HG03196 (cell line): Measurements from ENCODE around the gene CREB3L4.
"Not testable (repeated sequence)": the region's sequence is repeated elsewhere in the genome, so short reads cannot be mapped to it uniquely, and the experiment has no call there.

Experiments
- ATAC-seq: cut with Tn5 transposase; IDR thresholded peaks from one replicate; pipeline ENCODE4 v1.9.1; 2021; ENCODE audit not compliant: unreplicated experiment

CREB3L4 gene

DNA sequence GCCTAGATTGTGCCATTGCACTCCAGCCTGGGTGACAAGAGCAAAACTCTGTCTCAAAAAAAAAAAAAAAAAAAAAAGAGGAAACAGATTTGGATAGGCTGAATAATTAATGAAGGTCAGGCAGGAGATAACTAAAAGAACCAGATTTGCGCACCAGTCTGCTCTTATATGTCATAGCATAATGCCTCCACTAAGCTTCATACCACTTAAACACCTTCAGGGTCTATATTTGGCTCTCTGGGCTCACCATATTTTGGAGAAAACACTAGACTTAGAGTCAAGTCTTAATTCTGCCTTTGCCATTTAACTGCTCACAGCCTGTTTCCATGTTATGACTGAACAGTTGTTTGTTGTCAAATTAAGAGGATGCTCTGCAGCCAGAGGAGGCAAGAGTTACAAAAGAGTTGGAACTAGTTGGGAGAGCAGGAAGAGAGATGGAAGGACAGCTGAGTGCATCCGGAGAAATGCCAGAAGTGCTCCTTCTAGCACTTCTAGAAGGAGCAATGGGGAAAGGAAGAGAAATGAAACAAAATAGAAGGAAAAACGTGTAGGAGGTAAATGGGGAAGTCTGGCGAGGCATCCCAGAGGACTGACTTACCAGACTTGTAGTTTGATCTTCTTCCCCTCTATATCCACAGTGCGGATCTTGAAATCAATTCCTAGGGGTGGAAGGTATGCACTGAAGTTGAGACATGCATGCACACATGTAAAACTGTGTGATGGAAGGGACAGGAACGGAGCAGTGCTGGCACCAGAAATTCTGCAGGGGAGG lies 16.6 kb downstream of the CREB3L4 start:
- ATAC-seq, result no peak

DNA sequence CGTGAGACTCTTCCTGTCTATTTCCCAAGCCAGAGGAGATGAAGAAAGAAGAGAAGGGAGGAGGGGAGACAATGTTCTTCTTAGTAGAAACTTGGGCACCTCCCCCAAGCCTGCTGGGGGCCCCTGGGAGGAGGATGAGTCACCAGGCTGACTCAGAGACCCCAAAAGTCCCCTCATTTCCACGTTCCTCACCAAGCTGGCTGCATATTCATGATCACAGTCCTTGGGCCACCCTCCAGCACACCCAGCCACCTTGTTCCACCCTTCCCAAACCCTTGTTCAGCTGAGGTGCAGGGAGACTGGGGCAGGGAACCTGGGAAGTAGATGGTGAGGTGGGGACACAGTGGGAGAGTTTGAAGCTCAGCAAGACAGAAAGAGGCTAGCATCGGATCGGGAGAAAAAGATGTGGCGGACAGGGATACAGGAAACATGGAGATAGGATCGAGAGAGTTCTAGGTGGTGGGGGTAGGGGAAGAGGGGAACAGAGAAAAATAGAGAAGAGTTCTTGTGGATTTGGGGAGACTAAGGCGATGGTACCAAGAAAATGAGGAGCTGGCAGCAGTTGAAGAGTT lies 17.7 kb downstream of the CREB3L4 start:
- ATAC-seq, result no peak

DNA sequence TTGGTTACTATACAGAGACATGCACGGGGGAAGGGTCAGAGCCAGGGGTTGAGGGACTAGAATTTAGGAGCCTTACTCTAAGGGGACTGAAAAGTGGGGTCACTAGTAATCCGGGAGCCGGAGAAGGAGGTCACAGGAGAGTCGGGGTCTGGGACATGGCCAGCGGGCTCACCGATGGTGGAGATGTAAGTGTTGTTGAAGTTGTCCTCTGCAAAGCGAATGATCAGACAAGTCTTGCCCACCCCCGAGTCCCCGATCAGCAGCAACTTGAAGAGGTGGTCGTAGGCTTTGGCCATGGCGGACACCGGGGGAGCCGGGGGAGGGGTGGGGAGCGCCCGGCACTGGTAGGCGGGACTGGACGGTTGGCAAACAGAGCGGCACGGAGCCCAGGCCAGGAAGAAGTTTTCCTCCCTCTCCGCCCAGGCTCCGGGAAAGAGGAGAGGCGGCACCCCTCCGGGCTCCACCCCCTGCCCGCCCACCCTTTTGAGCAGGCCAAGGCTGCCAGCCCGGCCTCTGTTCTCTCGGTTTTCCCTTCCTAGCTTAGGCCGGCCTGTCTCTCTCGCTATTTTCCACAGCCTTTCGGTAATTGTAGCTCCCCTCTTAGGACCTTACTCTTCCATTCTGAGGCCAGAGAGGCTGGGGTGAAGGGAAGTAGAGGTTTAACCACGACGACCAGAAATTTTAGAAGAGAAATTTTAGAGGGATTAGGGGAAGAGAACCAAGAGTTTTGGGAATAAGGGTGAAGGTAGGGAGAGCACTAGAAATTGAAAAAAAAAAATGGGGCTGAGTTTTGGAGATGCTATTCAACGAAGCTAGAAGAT lies 18.4 kb downstream of the CREB3L4 start, which contains the start of gene RAB13:
RAB13 (minus strand) TSS at position 399 of the 821 bp plus-strand sequence; CDS start at position 296, 103 bp downstream.
- no peak for ATAC-seq

DNA sequence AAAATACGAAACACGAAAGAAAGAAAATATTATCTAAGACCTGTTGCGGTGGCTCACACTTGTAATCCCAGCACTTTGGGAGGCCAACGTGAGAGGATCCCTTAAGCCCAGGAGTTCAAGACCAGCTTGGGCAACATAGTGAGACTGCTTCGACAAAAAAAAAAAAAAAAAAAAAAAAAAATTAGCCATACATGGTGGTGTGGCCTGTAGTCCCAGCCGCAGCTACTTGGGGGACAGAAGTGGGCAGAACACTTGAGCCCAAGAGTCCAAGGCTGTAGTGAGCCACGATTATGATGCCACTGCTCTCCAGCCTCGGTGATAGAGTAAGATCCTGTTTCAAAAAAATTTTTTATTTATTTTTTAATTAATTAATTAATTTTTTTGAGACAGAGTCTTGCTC lies 19.9 kb downstream of the CREB3L4 start:
- ATAC-seq, result no peak

DNA sequence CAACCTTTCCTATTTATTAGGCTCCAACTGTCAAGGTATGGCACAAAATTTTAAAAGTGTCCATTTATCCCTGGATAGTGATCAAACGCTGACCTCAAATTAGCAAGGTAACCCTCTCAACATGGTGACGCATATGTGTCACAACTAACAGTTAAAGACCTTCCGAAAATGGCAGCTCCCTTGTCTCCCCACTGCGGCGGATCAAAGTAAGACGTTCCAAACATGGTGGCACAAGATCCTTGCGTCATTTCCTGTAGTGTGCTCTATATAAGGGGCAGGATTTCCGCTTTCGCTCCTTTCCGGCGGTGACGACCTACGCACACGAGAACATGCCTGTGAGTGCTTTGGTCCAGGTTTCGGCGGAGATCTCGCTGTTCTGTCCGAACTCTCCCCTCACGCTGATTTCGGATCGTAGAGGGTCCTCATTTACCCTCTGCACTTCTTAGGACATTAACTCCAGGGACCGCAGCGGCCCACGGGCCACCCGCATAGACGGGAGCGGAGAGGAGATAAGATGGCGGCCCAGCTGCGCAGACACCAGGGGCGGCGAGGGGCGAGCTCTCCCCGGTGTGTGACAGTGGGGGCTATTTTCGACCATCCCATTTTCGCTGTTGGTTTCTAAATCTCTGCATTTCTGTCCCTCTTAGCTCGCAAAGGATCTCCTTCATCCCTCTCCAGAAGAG lies 22.9 kb downstream of the CREB3L4 start, which contains the start of gene RPS27:
RPS27 (plus strand) TSS at position 295 of the 683 bp plus-strand sequence; CDS start at position 330, 35 bp downstream.
- ATAC-seq, result peak; percentile 76

DNA sequence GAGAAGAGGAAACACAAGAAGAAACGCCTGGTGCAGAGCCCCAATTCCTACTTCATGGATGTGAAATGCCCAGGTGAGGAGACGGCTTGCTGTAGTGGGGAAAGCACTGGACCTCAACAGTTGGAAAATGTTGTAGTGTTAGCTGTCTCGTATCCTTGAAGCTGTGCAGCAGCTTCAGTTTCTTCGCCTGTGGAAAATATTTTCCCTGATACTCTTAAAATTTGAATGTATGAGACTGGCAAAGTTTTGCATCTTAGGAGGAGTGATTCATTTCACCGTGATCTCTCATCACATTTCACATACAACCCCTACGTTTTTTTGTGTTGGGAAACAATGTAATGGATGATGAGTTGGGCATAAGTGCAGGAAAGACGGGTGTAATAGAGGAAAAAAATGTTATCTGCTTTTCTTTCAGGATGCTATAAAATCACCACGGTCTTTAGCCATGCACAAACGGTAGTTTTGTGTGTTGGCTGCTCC lies 23.5 kb downstream of the CREB3L4 start:
- ATAC-seq, result no peak

DNA sequence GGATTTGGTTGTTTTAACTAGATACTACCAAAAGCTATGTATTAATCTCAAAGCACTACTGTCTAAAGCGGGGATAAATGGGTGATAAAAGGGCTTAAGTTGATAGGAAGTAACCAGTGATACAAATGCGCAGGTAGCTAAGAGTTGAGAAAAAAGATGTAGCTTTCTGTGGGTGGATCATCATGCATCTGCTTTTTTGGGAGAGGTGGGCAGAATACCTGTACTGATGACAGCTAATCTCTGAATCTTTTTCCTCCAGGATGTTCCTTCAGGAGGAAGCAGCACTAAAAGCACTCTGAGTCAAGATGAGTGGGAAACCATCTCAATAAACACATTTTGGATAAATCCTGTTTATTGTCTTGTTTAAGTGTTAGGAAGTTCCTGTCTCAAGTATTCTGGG lies 24.1 kb downstream of the CREB3L4 start:
- no peak for ATAC-seq

DNA sequence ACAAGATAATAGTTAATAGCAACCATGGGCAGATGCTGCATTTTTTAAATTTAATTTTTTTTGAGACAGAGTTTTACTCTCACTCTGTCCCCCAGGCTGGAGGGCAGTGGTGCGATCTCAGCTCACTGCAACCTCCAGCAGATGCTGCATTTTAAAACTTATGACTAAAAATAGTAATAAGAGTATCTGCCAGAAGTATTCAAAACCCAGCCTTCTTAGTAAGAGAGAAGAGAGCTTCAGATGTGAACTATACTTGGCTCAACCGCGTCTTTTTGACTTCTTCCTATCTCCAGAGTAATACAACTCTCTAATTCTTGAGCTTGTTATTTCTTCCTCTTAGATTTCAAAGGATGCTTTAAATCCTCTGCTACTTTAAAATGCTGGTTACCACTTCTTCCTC lies 27.5 kb downstream of the CREB3L4 start:
- no peak for ATAC-seq

DNA sequence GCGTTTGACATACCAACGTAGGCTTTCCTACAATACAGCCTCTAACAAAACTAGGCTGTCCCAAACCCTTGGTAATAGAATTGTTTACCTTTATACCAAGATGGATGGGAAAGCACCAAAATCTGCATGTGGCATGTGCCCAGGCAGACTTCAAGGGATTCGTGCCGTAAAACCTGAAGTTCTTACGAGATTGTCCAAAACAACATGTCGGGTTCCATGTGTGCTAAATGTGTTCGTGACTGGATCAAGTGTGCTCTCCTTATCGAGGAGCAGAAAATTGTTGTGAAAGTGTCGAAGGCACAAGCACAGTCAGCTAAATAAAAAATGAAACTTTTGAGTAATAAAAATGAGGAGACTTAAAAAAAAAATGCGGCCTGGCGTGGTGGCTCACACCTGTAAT lies 27.9 kb downstream of the CREB3L4 start:
- no peak for ATAC-seq

DNA sequence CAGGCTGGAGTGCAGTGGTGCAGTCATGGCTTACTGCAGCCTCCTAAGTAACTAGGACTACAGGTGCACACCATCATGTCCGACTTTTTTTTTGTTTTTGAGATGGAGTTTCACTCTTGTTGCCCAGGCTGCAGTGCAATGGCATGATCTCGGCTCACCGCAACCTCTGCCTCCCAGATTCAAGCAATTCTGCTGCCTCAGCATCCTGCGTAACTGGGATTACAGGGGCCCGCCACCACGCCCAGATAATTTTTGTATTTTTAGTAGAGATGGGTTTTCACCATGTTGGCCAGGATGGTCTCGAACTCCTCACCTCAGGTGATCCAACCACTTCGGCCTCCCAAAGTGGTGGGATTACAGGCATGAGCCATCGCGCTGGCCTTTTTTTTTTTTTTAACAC lies 29.2 kb downstream of the CREB3L4 start:
- ATAC-seq, result not testable (repeated sequence)

DNA sequence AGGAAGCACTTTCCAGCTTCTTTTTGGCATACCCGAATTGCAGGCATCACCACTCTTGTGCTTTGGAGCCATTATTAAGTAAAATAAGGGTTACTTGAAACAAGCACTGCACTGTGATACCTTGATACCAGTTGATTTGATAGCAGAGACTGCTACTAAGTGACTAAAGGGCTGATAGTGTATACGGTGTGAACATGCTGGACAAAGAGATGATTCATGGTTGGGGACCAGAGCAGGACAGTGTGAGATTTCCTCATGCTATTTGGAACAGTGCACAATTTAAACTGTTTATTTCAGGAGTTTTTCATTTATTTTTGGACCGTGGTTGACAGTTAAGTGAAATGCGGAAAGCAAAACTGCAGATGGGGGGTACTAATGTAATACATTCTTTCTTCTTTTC lies 32.7 kb downstream of the CREB3L4 start:
- no peak for ATAC-seq

DNA sequence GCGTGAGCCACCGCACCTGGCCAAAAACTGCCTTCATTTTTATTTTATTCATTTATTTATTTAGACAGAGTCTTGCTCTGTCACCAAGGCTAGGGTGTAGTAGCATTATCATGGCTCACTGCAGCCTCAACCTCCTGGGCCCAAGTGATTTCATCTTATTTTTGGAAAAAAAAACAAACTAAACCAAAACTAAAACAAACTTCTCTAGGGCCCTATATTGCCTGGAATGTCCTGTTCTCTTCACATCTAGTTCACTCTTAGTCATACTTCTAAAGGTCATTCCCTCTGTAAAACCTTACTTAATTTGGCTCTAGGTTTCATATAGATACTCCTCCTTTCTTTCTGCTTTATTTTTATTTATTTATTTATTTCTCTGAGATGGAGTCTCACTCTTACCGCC lies 38.4 kb downstream of the CREB3L4 start:
- no peak for ATAC-seq

DNA sequence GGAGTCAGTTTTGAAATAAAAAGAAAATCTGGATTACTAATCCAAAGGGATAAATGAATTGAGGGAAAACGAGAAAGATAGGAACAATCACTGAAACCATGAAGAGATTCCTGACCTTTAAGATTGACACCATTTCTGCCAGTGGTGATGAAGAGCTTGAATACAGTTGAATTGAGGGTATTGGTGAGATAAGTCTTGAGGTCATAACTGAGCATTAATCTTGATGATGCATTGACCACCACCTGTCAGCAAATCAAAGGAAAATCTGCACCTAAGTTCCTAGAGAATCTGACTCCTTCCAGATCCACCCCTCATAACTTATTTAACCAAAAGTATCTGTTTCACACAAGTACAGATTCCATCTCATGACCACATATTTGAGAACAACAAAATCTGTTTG lies 44.4 kb downstream of the CREB3L4 start:
- no peak for ATAC-seq

DNA sequence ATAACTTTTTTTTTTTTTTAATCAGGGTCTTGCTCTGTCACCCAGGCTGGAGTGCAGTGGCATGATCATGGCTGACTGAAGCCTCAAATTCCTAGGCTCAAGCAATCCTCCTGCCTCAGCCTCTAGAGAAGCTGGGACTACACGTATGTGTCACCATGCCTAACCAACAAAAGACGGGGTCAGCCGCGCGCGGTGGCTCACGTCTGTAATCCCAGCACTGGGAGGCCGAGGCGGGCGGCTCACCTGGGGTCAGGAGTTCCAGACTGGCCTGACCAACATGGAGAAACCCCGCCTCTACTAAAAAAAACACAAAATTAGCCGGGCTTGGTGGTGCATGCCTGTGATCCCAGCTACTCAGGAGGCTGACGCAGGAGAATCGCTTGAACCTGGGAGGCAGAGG lies 44.8 kb downstream of the CREB3L4 start:
- ATAC-seq, result not testable (repeated sequence)

DNA sequence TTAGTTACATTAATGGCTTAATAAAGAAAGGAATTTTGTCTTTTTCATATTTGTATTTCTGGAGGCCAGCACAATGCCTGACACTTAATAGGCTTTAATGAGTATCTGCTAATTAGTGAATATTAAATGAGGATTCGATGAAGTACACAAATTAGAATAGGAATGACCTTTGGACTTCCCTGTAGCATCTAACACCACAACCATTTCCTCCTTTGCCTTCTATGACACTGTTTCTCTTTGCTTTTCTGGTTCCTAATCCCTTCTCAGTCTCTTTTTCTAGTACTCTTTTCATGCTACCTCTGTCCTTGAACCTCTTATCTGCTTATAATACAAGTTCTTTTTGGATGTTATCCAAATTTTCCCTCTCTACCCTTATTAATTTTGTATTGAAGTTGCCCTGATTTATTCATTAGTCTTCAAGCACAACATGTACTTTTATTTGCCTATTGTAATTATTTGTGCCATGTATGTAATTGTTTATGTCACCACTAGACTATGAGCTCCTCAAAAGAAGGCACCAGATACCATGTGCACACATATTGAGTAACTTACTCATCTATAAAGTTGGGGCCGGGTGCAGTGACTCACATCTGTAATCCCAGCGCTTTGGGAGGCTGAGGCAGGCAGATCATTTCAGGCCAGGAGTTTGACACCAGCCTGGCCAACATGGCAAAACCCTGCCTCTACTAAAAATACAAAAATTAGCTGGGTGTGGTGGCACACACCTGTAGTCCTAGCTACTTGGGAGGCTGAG lies 46.6 kb downstream of the CREB3L4 start:
- ATAC-seq, result no peak

DNA sequence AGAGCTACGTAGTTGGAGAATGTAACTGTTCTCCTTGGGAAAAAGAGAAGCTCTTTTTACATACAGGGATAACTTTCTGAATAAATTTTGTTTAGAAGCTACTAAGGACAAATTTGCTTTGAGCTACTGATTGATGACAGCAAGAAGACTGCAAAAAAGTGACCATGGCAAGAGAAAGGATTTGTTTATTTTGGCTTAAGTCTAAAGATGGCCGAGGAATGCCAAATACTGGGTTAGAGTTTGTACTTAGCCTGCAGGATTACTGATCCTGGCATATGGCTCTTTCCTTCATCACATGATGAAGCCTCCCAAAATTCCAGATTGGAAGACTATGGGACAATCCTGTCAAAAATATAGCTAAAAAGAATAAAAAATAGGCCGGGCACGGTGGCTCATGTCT lies 51.6 kb downstream of the CREB3L4 start:
- no peak for ATAC-seq

DNA sequence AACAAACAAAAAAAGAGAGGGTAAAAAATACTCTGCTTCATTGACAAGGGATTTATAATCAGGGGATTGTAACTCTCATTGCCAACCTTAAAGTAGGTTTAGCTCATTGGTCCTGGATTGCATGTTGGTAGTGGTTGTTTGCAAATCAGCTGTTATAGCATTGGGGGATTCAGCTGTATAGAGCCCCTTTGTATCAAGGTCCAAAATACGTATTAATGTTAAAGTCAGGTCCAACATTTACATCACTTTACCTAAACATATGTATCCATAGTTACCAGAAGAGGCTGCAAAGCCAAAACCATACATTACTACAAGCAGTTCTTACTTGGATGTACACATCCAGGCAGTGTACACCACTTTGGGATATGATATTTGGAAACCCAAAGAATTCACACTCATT lies 52.2 kb downstream of the CREB3L4 start:
- no peak for ATAC-seq
